Measurements from ENCODE around the gene VRTN. TPM values are rescaled to one million over a fixed set of nuclear protein-coding genes. Genes with fewer than 3 reads are reported as not detected.
A peak's percentile ranks its signal among the peaks of the same experiment; 100 is the strongest.

VRTN gene
- total and polyA plus RNA-seq, 9 of the 15 experiments (the other 6 are each of a cell fraction or from before 2014, with no cell fraction given): 0.05 to 0.09 (median 0.06) TPM; not detected in 6

DNA sequence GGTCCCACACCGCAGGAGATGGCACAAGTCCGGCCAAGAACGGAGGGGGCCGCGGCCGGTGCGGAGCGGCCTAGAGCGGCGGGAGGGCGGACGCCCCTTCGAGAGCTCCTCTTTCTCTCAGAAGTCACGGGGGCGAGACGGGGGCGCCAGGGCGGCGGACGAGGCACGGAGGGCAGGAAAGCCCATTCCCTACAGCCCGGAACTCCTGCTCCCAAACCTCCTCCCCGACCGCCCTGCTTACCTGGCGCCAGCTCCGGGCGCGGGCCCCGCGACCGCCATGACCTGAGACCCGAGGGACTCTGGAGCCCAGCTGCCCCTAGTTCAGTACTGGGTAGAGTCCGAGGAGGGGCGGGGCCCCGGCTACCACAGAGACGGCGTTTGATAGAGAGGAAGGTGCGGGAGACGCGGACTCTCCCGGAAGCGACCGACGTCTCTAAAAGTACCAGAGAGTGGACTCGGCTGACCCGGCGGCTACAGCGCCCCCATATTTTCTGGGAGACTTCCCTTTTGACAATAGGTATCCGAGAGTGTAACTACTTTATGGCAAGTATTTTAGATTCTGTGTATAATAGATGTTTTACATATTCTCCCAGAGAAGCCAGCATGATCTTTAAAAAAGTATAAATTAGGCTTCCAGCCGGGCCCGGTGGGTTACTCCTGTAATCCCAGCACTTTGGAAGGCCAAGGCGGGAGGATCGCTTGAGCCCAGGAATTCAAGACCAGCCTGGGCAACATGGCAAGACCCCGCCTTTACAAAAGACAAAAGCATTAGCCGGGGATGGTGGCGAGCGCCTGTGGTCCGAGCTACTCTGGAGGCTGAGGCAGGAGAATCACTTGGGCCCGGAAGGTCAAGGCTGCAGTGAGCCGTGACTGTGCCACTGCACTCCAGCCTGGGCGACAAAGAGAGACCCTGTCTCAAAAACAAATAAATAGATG lies 45.4 kb upstream of the VRTN start, which contains the start of gene ABCD4 (continued):
- TF ChIP-seq, protein P1, sequence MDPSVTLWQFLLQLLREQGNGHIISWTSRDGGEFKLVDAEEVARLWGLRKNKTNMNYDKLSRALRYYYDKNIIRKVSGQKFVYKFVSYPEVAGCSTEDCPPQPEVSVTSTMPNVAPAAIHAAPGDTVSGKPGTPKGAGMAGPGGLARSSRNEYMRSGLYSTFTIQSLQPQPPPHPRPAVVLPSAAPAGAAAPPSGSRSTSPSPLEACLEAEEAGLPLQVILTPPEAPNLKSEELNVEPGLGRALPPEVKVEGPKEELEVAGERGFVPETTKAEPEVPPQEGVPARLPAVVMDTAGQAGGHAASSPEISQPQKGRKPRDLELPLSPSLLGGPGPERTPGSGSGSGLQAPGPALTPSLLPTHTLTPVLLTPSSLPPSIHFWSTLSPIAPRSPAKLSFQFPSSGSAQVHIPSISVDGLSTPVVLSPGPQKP (CRISPR knock-in tag; IDR thresholded peaks at IDR 0.05): no peak
- TF ChIP-seq ZNF57 (CRISPR knock-in tag; IDR thresholded peaks at IDR 0.05) (no peak), MTA2 (IDR thresholded peaks at IDR 0.05; ENCODE audit: low read depth) (no peak), SREBF1 (IDR thresholded peaks at IDR 0.05; ENCODE audit: borderline replicate concordance, low read depth, low read length) (no peak), TAF15 (IDR thresholded peaks at IDR 0.05; ENCODE audit: low read depth, low read length) (no peak), ZFP1 (CRISPR knock-in tag; IDR thresholded peaks at IDR 0.05) (no peak), EGR1 (conservative IDR thresholded peaks at IDR 0.05) (no peak), XRCC4 (IDR thresholded peaks at IDR 0.05; ENCODE audit: extremely low read depth, insufficient read depth, insufficient read length) (no peak), GABPB2 (CRISPR knock-in tag; conservative IDR thresholded peaks at IDR 0.05) (no peak), SFPQ (IDR thresholded peaks at IDR 0.05; ENCODE audit: low read depth, low read length) (no peak), KAT7 (CRISPR knock-in tag; IDR thresholded peaks at IDR 0.05; ENCODE audit: borderline replicate concordance) (no peak), KDM5B (IDR thresholded peaks at IDR 0.05; ENCODE audit: insufficient replicate concordance, low read depth, low read length) (peak; percentile 91), GATA2 (CRISPR knock-in tag; IDR thresholded peaks at IDR 0.05) (no peak), COPS2 (conservative IDR thresholded peaks at IDR 0.05) (no peak), CBFA2T2 (conservative IDR thresholded peaks at IDR 0.05) (no peak), POLR3A (IDR thresholded peaks at IDR 0.05; ENCODE audit: borderline replicate concordance, extremely low read depth, insufficient read depth, insufficient read length) (no peak), POLR2A (conservative IDR thresholded peaks at IDR 0.05) (peak; percentile 87)
- TF ChIP-seq, protein P2, sequence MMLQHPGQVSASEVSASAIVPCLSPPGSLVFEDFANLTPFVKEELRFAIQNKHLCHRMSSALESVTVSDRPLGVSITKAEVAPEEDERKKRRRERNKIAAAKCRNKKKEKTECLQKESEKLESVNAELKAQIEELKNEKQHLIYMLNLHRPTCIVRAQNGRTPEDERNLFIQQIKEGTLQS (IDR thresholded peaks at IDR 0.05): no peak
- TF ChIP-seq, protein P2 (CRISPR knock-in tag; conservative IDR thresholded peaks at IDR 0.05): no peak
- TF ChIP-seq, protein P3, sequence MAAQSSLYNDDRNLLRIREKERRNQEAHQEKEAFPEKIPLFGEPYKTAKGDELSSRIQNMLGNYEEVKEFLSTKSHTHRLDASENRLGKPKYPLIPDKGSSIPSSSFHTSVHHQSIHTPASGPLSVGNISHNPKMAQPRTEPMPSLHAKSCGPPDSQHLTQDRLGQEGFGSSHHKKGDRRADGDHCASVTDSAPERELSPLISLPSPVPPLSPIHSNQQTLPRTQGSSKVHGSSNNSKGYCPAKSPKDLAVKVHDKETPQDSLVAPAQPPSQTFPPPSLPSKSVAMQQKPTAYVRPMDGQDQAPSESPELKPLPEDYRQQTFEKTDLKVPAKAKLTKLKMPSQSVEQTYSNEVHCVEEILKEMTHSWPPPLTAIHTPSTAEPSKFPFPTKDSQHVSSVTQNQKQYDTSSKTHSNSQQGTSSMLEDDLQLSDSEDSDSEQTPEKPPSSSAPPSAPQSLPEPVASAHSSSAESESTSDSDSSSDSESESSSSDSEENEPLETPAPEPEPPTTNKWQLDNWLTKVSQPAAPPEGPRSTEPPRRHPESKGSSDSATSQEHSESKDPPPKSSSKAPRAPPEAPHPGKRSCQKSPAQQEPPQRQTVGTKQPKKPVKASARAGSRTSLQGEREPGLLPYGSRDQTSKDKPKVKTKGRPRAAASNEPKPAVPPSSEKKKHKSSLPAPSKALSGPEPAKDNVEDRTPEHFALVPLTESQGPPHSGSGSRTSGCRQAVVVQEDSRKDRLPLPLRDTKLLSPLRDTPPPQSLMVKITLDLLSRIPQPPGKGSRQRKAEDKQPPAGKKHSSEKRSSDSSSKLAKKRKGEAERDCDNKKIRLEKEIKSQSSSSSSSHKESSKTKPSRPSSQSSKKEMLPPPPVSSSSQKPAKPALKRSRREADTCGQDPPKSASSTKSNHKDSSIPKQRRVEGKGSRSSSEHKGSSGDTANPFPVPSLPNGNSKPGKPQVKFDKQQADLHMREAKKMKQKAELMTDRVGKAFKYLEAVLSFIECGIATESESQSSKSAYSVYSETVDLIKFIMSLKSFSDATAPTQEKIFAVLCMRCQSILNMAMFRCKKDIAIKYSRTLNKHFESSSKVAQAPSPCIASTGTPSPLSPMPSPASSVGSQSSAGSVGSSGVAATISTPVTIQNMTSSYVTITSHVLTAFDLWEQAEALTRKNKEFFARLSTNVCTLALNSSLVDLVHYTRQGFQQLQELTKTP (IDR thresholded peaks at IDR 0.05; ENCODE audit: low read depth in 1 of 2, partially characterized antibody in 2 of 2): no peak
